ENCODE measurements around the gene ZNF829. TPM values are rescaled to one million over a fixed set of nuclear protein-coding genes. Genes with fewer than 3 reads are reported as not detected.

ZNF829 gene
- total and polyA plus RNA-seq, 2 experiments from 2014 or later = 5.9 to 8.5 TPM

GRCh38 chr19:36898422-36898821 lies 17.7 kb downstream of the ZNF829 start:
- Histone ChIP-seq H3K4me1 (ENCODE audit: insufficient read depth) (no peaks in the 10 kb centered on the region), H2AFZ (no peak overlapping the region), H3K4me2 (no peak overlapping the region), H3K4me3 (no peak overlapping the region), H3K36me3 (ENCODE audit: insufficient read depth) (peaks cover 65% of the 10 kb centered on the region), H3K27me3 (ENCODE audit: insufficient read depth) (no peaks in the 10 kb centered on the region), H4K20me1 (replicated peaks; ENCODE audit: insufficient read depth) (no peaks in the 10 kb centered on the region), H3K9me2 (ENCODE audit: insufficient read depth) (no peaks in the 10 kb centered on the region), H3F3A (replicated peaks; ENCODE audit: low read depth) (no peaks in the 10 kb centered on the region), H3K79me2 (replicated peaks; ENCODE audit: insufficient read depth) (no peaks in the 10 kb centered on the region), H3K27ac (ENCODE audit: low read depth) (no peak overlapping the region)
- Mint-ChIP-seq H3K27me3 (ENCODE audit: insufficient read depth, low read depth, poor library complexity) (peaks cover 3% of the 10 kb centered on the region), H3K36me3 (ENCODE audit: low read depth) (peaks cover 95% of the 10 kb centered on the region), H3K27ac (no peak overlapping the region), H3K4me1 (no peaks in the 10 kb centered on the region), H3K4me3 (no peak overlapping the region), H3K9me3 (peaks cover 92% of the 10 kb centered on the region)
- TF ChIP-seq CTCF (conservative IDR thresholded peaks at IDR 0.05; ENCODE audit: low read depth in 2 of 2) (no peak), ZNF462 (CRISPR knock-in tag; IDR thresholded peaks at IDR 0.05) (no peak), ETS1 (IDR thresholded peaks at IDR 0.05) (no peak), POLR2AphosphoS5 (IDR thresholded peaks at IDR 0.05; ENCODE audit: low read depth) (no peak), EZH2phosphoT487 (IDR thresholded peaks at IDR 0.05; ENCODE audit: unreplicated experiment) (no peak), STAT1 (IDR thresholded peaks at IDR 0.05; ENCODE audit: unreplicated experiment) (no peak), REST (IDR thresholded peaks at IDR 0.05; ENCODE audit: unreplicated experiment) (no peak), JUNB (IDR thresholded peaks at IDR 0.05; ENCODE audit: unreplicated experiment) (no peak), ZNF331 (CRISPR knock-in tag; IDR thresholded peaks at IDR 0.05; ENCODE audit: low read depth) (no peak), CREB1 (CRISPR knock-in tag; IDR thresholded peaks at IDR 0.05; ENCODE audit: low read depth) (no peak), NANOG (IDR thresholded peaks at IDR 0.05; ENCODE audit: borderline replicate concordance) (no peak), ZNF114 (CRISPR knock-in tag; IDR thresholded peaks at IDR 0.05) (no peak), EZH2 (IDR thresholded peaks at IDR 0.05; ENCODE audit: low read depth, unreplicated experiment) (no peak)
- ATAC-seq (no peak), DNase-seq (ENCODE audit: low spot score) (no peak)

Measured in GM23338 (cell line).